Measurements from ENCODE around the gene CCDC175. TPM values are rescaled to one million over a fixed set of nuclear protein-coding genes. Genes with fewer than 3 reads are reported as not detected.

CCDC175 gene
- total and polyA plus RNA-seq, 10 of the 15 experiments (the other 5 are each of a cell fraction or from before 2014, with no cell fraction given) = not detected

- no peak overlapping the region for H3K4me3 ChIP-seq
- no peak overlapping the region for H3K27ac ChIP-seq (ENCODE audit: control insufficient read depth, insufficient read depth)
- SMC1A ChIA-PET (ENCODE audit: uncharacterized antibody, unreplicated experiment) = no interaction called here
- no peaks in the 10 kb centered on the region for H3K4me1 ChIP-seq (ENCODE audit: control insufficient read depth, insufficient read depth, low read length)
- no peak for DNase-seq (ENCODE audit: low read depth, low spot score)
- BruUV-seq (replicated peaks) = no TSS peak
- no peaks in the 10 kb centered on the region for H3K9me3 ChIP-seq (replicated peaks; ENCODE audit: control insufficient read depth, insufficient read depth, low read length)
- no peaks in the 10 kb centered on the region for H4K20me1 ChIP-seq (ENCODE audit: control insufficient read depth, insufficient read depth)
- ATAC-seq = no peak
- H3K79me2 ChIP-seq (ENCODE audit: control insufficient read depth, insufficient read depth, low read length) = no peaks in the 10 kb centered on the region
- POLR2A ChIA-PET = no interaction called here
- no peak overlapping the region for H3K4me2 ChIP-seq (ENCODE audit: control insufficient read depth, insufficient read depth)
- no peaks in the 10 kb centered on the region; a peak in 2 of 4 replicates for H3K27me3 ChIP-seq (replicated peaks in 1 of 2; ENCODE audit: control insufficient read depth in 2 of 2, insufficient read depth in 2 of 2, low read length in 1 of 2)
- intact Hi-C loops (cut with micrococcal nuclease; ENCODE audit: unreplicated experiment) = no loop called here
- CTCF ChIA-PET = interaction anchor here (1.2 to 1.3 kb wide), 2 partner anchors 32 to 36 kb away, joined by 3 to 4 read pairs; no protein-coding TSS in a partner anchor
- no peak overlapping the region for H3K9ac ChIP-seq (ENCODE audit: control insufficient read depth, insufficient read depth, low read length)
- no peak overlapping the region for H2AFZ ChIP-seq (ENCODE audit: control insufficient read depth, low read depth, low read length)
- in situ Hi-C loops (cut with MboI) = no loop called here
- WGBS (ENCODE audit: insufficient coverage, insufficient replicate concordance, low lambda C conversion rate, missing lambda C conversion rate) = 38% methylated on average over 4 of the region's 4 CpGs
- H3K36me3 ChIP-seq (ENCODE audit: control insufficient read depth in 2 of 2, insufficient read depth in 2 of 2, low read length in 1 of 2) = no peaks in the 10 kb centered on the region
- RAD21 ChIA-PET (ENCODE audit: unreplicated experiment) = interaction anchor here (1.4 kb wide), 1 partner anchor 10 kb away, joined by 3 read pairs; no protein-coding TSS in a partner anchor
- FAIRE-seq = no peak
- TF ChIP-seq BCL11A (IDR thresholded peaks at IDR 0.05; ENCODE audit: low read depth, low read length) = no peak
- TF ChIP-seq RUNX3 (IDR thresholded peaks at IDR 0.05; ENCODE audit: low read length) = no peak
- no peak for TF ChIP-seq CBFB (IDR thresholded peaks at IDR 0.05; ENCODE audit: low read depth)
- no peak for TF ChIP-seq CHD2 (IDR thresholded peaks at IDR 0.05; ENCODE audit: borderline replicate concordance, low read depth, low read length)
- no peak for TF ChIP-seq SUPT20H (IDR thresholded peaks at IDR 0.05; ENCODE audit: borderline replicate concordance, control insufficient read depth, low read depth, low read length)
- TF ChIP-seq FOS (IDR thresholded peaks at IDR 0.05; ENCODE audit: borderline replicate concordance, extremely low read depth, insufficient read length) = no peak
- TF ChIP-seq ZNF592 (IDR thresholded peaks at IDR 0.05) = no peak
- TF ChIP-seq CEBPZ (IDR thresholded peaks at IDR 0.05; ENCODE audit: low read depth, low read length) = no peak
- TF ChIP-seq MXI1 (IDR thresholded peaks at IDR 0.05; ENCODE audit: low read depth, low read length) = no peak
- no peak for TF ChIP-seq GATAD2B (conservative IDR thresholded peaks at IDR 0.05; ENCODE audit: low read depth)
- no peak for TF ChIP-seq YBX1 (IDR thresholded peaks at IDR 0.05)
- no peak for TF ChIP-seq ATF2 (IDR thresholded peaks at IDR 0.05; ENCODE audit: low read length)
Observed at GRCh38 chr14:59538936-59539335, 37.7 kb downstream of the CCDC175 start.

All from GM12878 (cell line).